GM19043 (cell line): ENCODE results near the gene SPTSSA.
"Not testable (repeated sequence)": the region's sequence is repeated elsewhere in the genome, so short reads cannot be mapped to it uniquely, and the experiment has no call there.

ENCODE experiments used
- ATAC-seq: cut with Tn5 transposase; IDR thresholded peaks from one replicate; pipeline ENCODE4 v1.9.1; 2021; ENCODE audit warnings: low read depth; ENCODE audit not compliant: unreplicated experiment

The SPTSSA gene, protein sequence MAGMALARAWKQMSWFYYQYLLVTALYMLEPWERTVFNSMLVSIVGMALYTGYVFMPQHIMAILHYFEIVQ

DNA sequence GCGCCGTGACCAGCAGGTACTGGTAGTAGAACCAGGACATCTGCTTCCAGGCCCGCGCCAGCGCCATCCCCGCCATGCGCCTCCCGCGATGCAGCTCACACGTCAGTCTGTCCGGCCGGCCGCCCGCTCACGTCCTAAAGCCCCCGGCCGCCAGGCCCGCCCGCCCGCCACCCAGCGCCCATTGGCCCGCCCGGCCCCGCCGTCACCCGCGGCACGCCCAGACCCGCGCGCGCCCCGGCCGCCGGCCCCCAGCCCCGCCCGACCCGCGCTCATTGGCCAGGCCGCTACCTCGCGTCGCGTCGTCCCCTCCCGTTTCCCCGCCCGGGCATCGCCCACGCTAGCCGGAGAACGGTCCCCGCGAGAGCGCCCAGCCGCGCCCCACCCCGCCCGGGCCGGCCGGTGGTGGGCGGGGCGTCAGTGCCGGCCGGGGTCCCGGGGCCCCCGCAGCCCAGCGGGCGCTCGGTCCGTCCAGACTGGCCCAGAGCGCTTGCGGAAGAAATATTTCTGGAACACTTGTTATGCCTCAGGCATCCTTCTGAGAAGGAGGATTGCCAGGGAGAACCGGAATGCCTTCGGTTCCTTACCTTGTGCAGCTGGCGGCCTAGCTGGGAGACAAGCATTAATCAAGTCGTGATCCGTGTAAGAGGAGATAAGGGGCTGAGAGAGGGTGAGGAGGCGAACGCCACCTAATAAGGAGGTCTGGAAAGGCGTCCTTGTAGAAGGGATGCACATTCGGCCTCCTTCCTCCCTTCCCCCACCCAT lies at the start of gene SPTSSA:
SPTSSA (minus strand) TSS at position 109 of the 762 bp plus-strand sequence; CDS start at position 76, 33 bp downstream.
- ATAC-seq, result peak; percentile 90

- ATAC-seq, result no peak
Observed at GRCh38 chr14:34507884-34508283, 45.8 kb upstream of the SPTSSA start.

DNA sequence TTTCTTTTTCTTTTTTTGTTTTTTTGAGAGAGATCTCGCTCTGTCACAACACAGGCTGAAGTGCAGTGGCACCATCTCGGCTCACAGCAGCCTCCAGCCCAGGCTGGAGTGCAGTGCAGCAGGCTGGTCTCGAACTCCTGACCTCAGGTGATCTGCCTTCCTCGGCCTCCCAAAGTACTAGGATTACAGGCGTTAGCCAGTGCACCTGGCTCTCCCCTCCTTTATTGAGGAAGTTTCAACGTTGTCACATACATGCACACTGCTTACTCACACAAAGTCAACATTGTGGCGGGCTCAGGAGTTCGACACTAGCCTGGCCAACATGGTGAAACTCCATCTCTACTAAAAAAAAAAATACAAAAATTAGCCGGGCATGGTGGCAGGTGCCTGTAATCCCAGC lies 45.4 kb upstream of the SPTSSA start:
- ATAC-seq, result no peak

DNA sequence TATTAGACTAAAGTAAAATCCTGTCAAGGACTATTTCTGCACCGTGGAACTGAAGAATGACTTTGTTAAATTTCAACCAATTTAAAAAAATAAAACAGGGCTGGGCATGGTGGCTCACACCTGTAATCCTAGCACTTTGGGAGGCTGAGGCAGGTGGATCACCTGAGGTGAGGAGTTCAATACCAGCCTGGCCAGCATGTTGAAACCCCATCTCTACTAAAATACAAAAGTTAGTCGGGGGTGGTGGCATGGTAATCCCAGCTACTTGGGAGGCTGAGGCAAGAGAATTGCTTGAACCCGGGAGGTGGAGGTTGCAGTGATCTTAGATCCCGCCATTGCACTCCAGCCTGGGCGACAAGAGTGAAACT lies 43.1 kb upstream of the SPTSSA start:
- not testable (repeated sequence) for ATAC-seq

- not testable (repeated sequence) for ATAC-seq
Observed at GRCh38 chr14:34504027-34504426, 42.0 kb upstream of the SPTSSA start.

DNA sequence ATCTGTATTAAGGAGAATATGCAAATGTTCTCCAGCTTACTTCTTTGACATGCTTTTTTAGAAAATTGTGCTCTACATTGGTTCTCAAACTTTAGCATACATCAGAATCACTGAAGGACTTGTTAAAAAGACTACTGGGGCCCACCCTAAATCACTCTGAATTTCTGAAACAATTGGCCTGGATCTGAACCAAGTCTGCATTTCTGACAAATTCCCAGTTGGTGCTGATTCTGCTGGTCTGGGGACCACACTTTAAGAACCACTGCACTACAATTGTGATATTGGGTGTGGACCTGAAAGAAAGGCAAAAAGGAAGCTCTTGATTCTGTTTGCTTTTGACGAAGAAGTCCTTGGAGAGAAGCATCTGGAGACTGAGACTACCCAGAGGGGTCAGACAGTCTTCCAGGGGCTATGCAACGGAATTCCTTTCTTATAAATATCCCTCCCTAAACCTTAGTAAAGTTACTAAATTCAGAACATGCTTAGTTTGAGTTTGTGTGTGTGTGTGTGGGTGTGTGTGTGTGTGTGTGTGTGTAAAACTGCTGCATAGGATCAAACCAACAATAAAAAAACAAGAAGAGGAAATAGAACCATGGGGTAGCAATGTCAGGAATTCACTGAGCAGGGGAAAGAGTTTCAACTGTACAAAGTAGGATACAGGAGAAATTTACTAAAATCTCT lies 40.6 kb upstream of the SPTSSA start:
- ATAC-seq, result no peak

DNA sequence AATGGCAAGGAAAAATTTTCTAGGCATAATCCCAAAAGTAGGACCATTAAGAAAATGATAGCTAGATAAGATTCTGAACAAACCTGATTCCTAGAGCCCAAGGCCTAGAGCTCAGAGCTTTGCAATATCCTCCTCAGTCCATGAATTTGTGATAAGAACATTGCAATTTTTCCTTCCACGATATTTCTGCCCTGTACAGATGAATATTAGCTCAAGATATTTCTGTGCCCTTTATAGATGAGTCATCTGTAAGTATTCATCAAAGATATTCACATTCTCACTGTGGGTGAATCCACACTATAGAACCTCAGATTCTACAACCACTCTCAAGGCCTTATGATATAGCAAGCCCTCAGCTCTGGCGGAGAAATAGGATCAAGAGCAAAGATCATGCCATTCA lies 40.0 kb upstream of the SPTSSA start:
- no peak for ATAC-seq

DNA sequence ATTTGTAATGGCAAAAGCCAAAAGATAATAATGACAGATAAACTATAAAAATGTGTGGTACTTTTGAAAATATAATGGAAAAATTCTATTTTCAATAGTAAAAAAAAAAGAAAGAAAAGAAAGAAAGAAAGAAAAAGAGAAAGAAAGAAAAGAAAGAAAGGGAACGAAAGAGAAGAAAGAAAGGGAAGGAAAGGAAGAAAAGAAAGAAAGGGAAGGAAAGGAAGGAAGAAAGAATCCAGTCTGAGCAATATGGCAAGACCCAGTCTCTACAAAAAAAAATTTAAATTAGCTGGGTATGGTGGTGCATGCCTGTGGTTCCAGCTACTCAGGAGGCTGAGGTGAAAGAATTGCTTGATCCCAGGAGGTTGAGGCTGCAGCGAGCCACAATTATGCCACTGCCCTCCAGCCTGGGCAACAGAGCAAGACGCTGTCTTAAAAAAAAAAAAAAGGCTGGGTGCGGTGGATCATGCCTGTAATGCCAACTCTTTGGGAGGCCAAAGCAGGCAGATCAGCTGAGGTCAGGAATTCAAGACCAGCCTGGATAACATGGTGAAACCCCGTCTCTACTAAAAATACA lies 39.1 kb upstream of the SPTSSA start:
- no peak for ATAC-seq

GRCh38 chr14:34498684-34499412 lies 36.8 kb upstream of the SPTSSA start:
- ATAC-seq, result no peak

- ATAC-seq, result no peak
Observed at GRCh38 chr14:34496679-34497513, 34.9 kb upstream of the SPTSSA start.

DNA sequence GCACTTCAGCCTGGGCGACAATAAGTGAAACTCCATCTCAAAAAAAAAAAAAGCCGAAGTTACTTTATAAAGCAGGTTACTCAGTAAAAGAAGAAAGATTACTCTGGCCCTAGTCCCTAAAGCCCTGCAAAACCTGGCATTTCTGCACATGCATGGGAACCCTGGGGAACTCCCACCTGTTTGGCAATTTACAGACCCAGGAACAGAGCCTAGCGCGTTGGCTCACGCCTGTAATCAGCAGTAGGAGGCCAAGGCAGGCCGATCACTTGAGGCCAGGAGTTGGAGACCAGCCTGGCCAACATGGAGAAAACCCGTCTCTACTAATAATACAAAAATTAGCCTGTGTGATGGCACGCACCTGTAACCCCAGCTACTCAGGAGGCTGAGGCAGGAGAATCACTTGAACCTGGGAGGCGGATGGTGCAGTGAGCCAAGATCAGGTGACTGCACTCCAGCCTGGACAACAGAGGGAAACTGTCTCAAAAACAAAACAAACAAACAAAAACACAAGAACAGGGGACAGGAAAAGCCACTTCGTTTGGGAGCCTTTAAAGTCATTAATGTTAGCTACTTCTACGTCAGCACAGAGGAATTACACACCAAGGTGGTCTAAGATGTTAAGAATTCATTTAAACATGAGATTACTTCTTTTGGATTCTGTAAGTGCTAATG lies 34.1 kb upstream of the SPTSSA start:
- ATAC-seq, result no peak

DNA sequence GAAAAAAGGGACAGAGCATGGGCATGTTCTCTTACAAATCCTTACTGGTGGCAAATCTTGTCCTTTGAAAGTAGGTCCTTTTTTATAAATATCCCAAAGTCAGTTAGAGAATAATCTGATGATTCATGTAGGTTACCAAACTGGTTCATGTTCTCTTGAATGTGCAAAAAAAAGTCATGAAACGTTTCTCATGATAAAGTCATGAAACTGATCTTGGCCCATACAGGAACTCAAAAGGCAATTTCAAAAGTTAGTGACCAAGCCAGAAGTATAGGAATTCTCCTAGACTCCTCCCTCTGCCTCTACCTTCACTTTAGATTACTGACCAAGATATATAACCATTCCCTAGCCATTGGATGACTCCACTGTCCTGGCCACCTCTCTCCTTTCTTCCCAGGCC lies 27.3 kb upstream of the SPTSSA start:
- ATAC-seq, result no peak

- ATAC-seq, result no peak
Observed at GRCh38 chr14:34488528-34488927, 26.5 kb upstream of the SPTSSA start.

- ATAC-seq, result no peak
Observed at GRCh38 chr14:34484726-34485125, 22.7 kb upstream of the SPTSSA start.

DNA sequence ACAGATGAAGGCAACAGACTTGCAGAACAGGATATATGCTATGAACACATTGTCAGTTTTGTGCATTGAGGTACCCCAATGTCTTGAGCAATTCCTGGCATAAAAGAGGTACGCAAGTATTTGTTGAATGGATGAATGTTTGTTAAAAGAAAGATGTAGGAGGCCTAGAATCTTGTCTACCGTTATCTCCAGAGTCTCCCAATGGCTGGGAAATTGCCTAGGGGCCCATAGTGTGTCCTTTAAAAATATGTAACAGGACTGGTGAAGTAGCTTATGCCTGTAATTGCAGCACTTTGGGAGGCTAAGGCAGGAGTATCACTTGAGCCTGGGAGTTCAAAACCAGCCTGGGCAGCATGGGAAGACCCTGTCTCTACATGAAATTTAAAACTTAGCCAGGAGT lies 20.4 kb upstream of the SPTSSA start:
- ATAC-seq, result no peak

DNA sequence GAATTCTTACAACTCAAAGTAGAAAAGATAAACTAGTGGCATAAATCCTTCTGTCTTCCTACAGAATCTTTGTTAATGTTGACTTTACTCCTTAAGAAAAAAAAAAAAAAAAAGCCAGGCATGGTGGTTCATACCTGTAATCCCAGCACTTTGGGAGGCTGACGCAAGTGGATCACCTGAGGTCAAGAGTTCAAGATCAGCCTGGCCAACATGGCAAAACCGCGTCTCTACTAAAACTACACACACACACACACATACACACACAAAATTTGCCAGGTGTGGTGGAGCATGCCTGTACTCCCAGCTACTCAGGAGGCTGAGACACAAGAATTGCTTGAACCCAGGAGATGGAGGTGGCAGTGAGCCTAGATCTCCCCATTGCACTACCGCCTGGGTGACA lies 17.7 kb upstream of the SPTSSA start:
- no peak for ATAC-seq

GRCh38 chr14:34478261-34478660 lies 16.2 kb upstream of the SPTSSA start:
- ATAC-seq, result no peak

GRCh38 chr14:34476036-34476435 lies 14.0 kb upstream of the SPTSSA start:
- ATAC-seq, result not testable (repeated sequence)

DNA sequence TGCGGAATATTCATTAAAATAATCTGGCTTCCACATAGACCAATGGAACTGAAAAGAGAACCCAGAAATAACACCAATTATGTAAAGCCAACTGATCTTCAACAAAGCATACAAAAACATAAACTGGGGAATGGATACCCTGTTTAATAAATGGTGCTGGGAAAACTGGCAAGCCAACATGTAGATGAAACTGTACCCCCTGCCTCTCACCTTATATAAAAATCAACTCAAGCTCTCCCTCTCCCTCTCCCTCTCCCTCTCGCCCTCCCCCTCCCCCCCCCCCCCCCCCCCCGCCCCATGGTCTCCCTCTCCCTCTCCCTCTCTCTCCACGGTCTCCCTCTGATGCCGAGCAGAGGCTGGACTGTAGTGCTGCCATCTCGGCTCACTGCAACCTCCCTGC lies 13.1 kb upstream of the SPTSSA start:
- no peak for ATAC-seq
